Mesothelial cell of epicardium (in vitro differentiated cells): ENCODE data around the gene TBC1D5. TPM values are rescaled to one million over a fixed set of nuclear protein-coding genes. Genes with fewer than 3 reads are reported as not detected.
"Not testable (repeated sequence)": the region's sequence is repeated elsewhere in the genome, so short reads cannot be mapped to it uniquely, and the experiment has no call there.

Experiments
- DNase-seq, 2 experiments: peaks; one replicate each; pipeline ENCODE4 v3.0.0; 2021; ENCODE audit warnings: low spot score in 2 of 2; ENCODE audit not compliant: unreplicated experiment in 2 of 2
- H3K27ac Mint-ChIP-seq: 2 replicates; pipeline ENCODE4 v1.8.0; 2021; ENCODE audit warnings: mixed read lengths
- H3K27me3 Mint-ChIP-seq: 2 replicates; pipeline ENCODE4 v1.8.0; 2021; ENCODE audit warnings: low read depth, mixed read lengths
- H3K36me3 Mint-ChIP-seq: 2 replicates; pipeline ENCODE4 v1.8.0; 2021; ENCODE audit warnings: mixed read lengths
- H3K4me1 Mint-ChIP-seq: 2 replicates; pipeline ENCODE4 v1.8.0; 2021; ENCODE audit warnings: mixed read lengths
- H3K4me3 Mint-ChIP-seq: 2 replicates; pipeline ENCODE4 v1.8.0; 2021; ENCODE audit warnings: mild to moderate bottlenecking, moderate library complexity, mixed read lengths
- H3K9me3 Mint-ChIP-seq: 2 replicates; pipeline ENCODE4 v1.8.0; 2021; ENCODE audit warnings: mixed read lengths
- total RNA-seq: library from RNA; stranded (reverse); gene quantifications from 3 replicates; pipeline ENCODE4 v1.2.1, GENCODE V29; 2021
- TF ChIP-seq, protein P1 (sequence below): fragments of 200-600 bp; sonication (generic); IDR thresholded peaks from one replicate; pipeline ENCODE4 v1.5.0; 2021; ENCODE audit warnings: antibody characterized with exemption; ENCODE audit not compliant: unreplicated experiment

TBC1D5 gene
- total RNA-seq, 1 donor from 2014 or later: 75.3 TPM

DNA sequence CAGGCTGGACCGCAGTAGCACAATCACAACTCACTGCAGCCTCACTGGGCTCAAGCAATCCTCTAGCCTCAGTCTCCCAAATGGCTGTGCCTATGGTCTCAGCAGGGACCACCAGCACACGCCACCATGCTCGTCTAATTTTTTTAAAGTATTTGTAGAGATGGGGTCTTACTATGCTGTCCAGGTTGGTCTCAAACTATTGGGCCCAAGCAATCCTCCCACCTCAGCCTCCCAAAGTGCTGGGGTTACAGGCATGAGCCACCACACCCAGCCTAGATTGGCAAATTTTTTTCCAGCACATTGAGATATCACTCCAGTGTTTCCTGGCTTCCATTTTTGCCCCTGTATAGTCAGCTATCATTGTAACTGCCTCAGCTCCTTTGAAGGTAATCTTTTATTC, 18.3 kb downstream of the TBC1D5 start:
- TF ChIP-seq, protein P1, sequence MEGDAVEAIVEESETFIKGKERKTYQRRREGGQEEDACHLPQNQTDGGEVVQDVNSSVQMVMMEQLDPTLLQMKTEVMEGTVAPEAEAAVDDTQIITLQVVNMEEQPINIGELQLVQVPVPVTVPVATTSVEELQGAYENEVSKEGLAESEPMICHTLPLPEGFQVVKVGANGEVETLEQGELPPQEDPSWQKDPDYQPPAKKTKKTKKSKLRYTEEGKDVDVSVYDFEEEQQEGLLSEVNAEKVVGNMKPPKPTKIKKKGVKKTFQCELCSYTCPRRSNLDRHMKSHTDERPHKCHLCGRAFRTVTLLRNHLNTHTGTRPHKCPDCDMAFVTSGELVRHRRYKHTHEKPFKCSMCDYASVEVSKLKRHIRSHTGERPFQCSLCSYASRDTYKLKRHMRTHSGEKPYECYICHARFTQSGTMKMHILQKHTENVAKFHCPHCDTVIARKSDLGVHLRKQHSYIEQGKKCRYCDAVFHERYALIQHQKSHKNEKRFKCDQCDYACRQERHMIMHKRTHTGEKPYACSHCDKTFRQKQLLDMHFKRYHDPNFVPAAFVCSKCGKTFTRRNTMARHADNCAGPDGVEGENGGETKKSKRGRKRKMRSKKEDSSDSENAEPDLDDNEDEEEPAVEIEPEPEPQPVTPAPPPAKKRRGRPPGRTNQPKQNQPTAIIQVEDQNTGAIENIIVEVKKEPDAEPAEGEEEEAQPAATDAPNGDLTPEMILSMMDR: no peak
- Mint-ChIP-seq H3K9me3 (peaks cover 33% of the 10 kb centered on the region), H3K4me3 (no peak overlapping the region), H3K4me1 (peaks cover 3% of the 10 kb centered on the region), H3K36me3 (peaks cover 39% of the 10 kb centered on the region), H3K27ac (no peak overlapping the region), H3K27me3 (no peaks in the 10 kb centered on the region)
- no peak for DNase-seq

DNA sequence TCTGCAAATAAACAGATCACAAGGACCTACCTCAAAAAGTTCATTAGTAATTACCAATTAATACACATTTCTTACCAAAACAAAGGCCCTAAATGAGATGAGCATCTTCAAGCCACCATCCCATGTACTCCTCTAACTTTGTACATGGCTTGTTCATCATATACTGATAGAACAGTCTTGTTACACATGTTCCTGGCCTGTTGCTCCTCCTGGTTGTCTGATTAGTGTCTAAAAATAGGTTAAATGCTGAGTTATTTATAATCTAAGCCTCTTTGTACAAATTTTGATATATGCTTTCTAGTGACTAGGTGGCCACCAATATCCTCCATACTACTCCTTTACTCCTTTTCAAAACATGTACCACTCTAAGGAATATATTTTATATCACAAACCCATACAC, 25.0 kb downstream of the TBC1D5 start:
- H3K4me3 Mint-ChIP-seq: no peak overlapping the region
- DNase-seq: no peak
- TF ChIP-seq, protein P1: no peak
- peaks cover 3% of the 10 kb centered on the region for H3K4me1 Mint-ChIP-seq
- no peak overlapping the region for H3K27ac Mint-ChIP-seq
- H3K9me3 Mint-ChIP-seq: peaks cover 24% of the 10 kb centered on the region
- H3K27me3 Mint-ChIP-seq: no peaks in the 10 kb centered on the region
- peaks cover 30% of the 10 kb centered on the region for H3K36me3 Mint-ChIP-seq

DNA sequence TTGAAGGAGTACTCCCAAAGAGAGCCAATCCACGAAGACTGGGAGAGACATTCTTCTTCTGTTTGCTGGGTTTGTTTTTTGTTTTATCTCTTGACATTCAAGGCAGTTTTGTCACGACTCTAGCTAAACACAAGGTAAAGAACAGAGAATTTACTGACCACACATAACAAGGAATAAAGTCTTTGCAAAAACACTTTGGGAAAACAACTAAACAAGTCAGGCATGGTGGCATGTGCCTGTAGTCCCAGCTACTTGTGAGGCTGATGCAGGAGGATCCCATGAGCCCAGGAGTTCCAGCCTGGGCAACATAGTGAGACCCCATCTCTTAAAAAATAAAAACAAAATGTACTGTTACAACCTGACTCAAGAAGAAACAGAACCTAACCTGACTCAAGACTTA, 28.0 kb downstream of the TBC1D5 start:
- H3K4me1 Mint-ChIP-seq: no peaks in the 10 kb centered on the region
- H3K36me3 Mint-ChIP-seq: peaks cover 32% of the 10 kb centered on the region
- no peak overlapping the region for H3K4me3 Mint-ChIP-seq
- TF ChIP-seq, protein P1: no peak
- H3K9me3 Mint-ChIP-seq: peaks cover 24% of the 10 kb centered on the region
- no peak overlapping the region for H3K27ac Mint-ChIP-seq
- no peaks in the 10 kb centered on the region for H3K27me3 Mint-ChIP-seq
- no peak for DNase-seq

DNA sequence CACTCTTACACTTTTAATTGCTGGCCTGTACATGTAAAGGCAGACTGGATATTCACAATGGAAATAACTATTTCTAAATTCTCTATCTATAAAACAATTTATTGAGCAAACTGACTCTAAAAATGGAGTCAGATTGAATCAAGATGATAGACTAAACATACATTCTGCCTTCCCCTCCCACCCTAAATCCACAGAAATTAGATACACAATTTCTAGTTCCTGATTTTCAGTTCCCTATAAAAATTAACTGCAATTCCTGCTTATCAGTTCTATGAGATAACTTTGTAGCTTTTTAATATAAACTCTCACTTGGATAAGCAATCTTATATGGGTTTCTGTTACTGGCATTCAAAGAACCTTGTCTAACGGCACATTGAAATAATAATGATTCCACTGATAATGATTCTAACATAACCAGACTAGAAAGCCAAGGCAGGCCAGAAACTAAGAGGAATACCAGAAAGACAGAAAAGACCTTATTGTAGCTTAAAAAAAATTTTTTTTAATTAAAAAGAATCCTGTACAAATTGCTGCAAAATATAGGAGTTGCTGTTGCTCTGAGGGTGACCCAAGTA, 33.1 kb downstream of the TBC1D5 start:
- H3K4me1 Mint-ChIP-seq: no peaks in the 10 kb centered on the region
- H3K27ac Mint-ChIP-seq: no peak overlapping the region
- H3K4me3 Mint-ChIP-seq: no peak overlapping the region
- peaks cover 21% of the 10 kb centered on the region for H3K36me3 Mint-ChIP-seq
- DNase-seq: no peak
- H3K27me3 Mint-ChIP-seq: no peaks in the 10 kb centered on the region
- TF ChIP-seq, protein P1: no peak
- peaks cover 13% of the 10 kb centered on the region for H3K9me3 Mint-ChIP-seq

DNA sequence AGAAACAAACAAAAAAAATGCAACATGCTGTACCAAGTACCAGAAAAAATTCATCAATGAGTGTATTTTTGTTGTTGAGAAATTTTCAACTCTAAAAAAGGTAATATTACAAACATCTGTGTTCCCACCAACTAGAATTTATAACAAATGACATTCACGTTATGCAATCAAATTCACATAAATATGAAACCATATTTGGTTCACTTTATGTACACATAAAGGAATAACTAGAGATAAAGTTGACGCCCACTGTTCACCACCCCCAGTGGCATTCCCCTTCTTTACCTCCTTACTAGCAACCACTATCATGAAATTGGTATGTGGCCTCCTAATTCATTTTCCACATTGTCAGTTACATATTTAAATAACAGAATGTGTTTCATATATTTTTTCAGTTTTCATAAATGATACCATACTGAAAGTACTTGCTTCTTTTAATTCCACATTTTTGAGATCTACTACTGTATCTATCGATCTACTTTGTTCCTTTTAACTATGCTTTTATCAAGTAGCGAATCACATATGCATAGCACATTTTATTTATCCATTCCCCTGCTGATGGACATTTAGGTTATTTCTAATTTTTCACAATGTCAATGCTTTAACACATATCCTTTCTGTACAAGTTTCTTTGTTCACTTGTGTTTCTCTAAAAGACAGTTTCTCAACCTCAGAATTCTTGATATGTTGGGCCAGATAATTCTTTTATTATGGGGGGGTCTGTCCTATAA, 34.5 kb downstream of the TBC1D5 start:
- H3K27ac Mint-ChIP-seq: no peak overlapping the region
- DNase-seq: no peak

DNA sequence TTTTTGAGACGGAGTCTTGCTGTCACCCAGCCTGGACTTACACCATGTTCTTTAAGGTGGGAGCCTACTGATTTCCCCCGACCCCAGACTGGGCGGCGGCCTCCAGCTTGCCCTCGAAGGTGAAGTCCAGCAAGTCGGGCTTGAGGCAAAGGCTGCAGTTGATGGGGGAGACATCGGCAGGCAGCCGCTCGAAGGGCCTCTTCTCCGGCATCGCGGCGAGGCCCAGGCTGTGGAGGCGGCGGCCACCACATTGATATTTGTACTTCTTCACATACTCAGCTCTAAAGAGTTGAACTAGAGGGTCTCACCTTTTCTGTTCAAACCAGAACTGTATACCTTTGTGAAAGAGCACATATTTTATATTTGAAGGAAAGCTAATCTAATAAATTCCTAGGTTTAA, 36.4 kb downstream of the TBC1D5 start:
- DNase-seq, H3K4me3 Mint-ChIP-seq, H3K27ac Mint-ChIP-seq, H3K36me3 Mint-ChIP-seq, H3K27me3 Mint-ChIP-seq, H3K4me1 Mint-ChIP-seq, H3K9me3 Mint-ChIP-seq: not testable (repeated sequence)

More for the DNA sequence above, 34.5 kb downstream of the TBC1D5 start:
- H3K9me3 Mint-ChIP-seq: peaks cover 3% of the 10 kb centered on the region
- H3K4me1 Mint-ChIP-seq: no peaks in the 10 kb centered on the region
- H3K27me3 Mint-ChIP-seq: no peaks in the 10 kb centered on the region
- TF ChIP-seq, protein P1: no peak
- H3K4me3 Mint-ChIP-seq: no peak overlapping the region
- peaks cover 11% of the 10 kb centered on the region for H3K36me3 Mint-ChIP-seq

DNA sequence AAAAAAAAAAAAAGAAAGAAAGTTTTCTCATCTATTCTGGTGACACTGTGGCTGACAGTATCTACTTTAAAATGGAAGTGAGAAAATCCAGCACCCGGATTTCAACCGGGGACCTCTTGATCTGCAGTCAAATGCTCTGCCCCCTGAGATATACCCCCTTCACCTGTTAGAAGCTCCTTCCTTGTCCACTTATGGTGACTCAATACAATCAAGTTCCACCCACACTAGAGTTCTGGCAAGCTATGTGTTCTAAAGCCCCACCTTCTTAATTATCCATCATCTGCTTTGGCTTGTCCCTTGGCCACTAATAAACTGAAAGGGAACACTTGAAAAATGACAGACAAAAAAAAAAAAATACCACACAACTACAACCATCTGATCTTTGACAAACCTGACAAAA, 42.6 kb downstream of the TBC1D5 start:
- not testable (repeated sequence) for DNase-seq, H3K4me3 Mint-ChIP-seq, H3K4me1 Mint-ChIP-seq, H3K27ac Mint-ChIP-seq, H3K27me3 Mint-ChIP-seq
- Mint-ChIP-seq H3K36me3 (peaks cover 36% of the 10 kb centered on the region), H3K9me3 (peaks cover 34% of the 10 kb centered on the region)

DNA sequence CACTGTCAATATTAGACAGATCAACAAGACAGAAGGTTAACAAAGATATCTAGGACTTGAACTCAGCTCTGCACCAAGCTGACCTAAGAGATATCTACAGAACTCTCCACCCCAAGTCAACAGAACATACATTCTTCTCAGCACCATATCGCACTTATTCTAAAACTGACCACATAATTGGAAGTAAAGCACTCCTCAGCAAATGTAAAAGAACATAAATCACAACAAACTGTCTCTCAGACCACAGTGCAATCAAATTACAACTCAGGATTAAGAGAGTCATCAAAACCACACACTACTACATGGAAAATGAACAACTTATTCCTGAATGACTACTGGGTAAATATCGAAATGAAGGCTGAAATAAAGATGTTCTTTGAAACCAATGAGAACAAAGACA, 46.8 kb downstream of the TBC1D5 start:
- H3K27me3 Mint-ChIP-seq, DNase-seq, H3K27ac Mint-ChIP-seq, H3K4me3 Mint-ChIP-seq, H3K4me1 Mint-ChIP-seq: not testable (repeated sequence)
- Mint-ChIP-seq H3K9me3 (peaks cover 46% of the 10 kb centered on the region), H3K36me3 (peaks cover 52% of the 10 kb centered on the region)

DNA sequence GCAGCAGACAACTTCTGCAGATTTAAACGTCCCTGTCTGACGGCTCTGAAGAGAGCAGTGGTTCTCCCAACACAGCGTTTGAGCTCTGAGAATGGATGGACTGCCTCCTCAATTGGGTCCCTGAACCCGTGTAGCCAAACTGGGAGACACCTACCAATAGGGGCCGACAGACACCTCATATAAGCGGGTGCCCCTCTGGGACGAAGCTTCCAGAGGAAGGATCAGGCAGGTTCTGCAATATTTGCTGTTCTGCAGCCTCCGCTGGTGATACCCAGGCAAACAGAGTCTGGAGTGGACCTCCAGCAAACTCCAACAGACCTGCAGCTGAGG, 48.8 kb downstream of the TBC1D5 start:
- DNase-seq, H3K27ac Mint-ChIP-seq, H3K4me1 Mint-ChIP-seq, H3K27me3 Mint-ChIP-seq, H3K4me3 Mint-ChIP-seq: not testable (repeated sequence)
- peaks cover 45% of the 10 kb centered on the region for H3K36me3 Mint-ChIP-seq
- H3K9me3 Mint-ChIP-seq: peaks cover 42% of the 10 kb centered on the region
